Measurements from ENCODE around the gene ITGB1BP1. TPM values are rescaled to one million over a fixed set of nuclear protein-coding genes. Genes with fewer than 3 reads are reported as not detected.

Gene ITGB1BP1
- total and polyA plus RNA-seq, 8 donors = 10.8 to 55.4 (median 22.7) TPM

GRCh38 chr2:9430316-9431293 is 7.3 kb upstream of the ITGB1BP1 start:
- 53 to 61% methylated on average over 2 of the region's 2 CpGs for WGBS, 2 donors
- FAIRE-seq = no peak
- H3K27me3 ChIP-seq = no peaks in the 10 kb centered on the region
- H3K4me1 ChIP-seq = no peaks in the 10 kb centered on the region
- DNase-seq = no peak
- no peak for TF ChIP-seq CTCF (IDR thresholded peaks at IDR 0.05)
- no peaks in the 10 kb centered on the region for H3K9me3 ChIP-seq
- H3K36me3 ChIP-seq = peaks cover 0 to 33% (median 23%) of the 10 kb centered on the region in 3 donors
- no peak overlapping the region for H3K27ac ChIP-seq
- ATAC-seq = no peak
- no peak overlapping the region for H3K4me3 ChIP-seq
- intact Hi-C loops (cut with DNase I) = no loop called here

DNA sequence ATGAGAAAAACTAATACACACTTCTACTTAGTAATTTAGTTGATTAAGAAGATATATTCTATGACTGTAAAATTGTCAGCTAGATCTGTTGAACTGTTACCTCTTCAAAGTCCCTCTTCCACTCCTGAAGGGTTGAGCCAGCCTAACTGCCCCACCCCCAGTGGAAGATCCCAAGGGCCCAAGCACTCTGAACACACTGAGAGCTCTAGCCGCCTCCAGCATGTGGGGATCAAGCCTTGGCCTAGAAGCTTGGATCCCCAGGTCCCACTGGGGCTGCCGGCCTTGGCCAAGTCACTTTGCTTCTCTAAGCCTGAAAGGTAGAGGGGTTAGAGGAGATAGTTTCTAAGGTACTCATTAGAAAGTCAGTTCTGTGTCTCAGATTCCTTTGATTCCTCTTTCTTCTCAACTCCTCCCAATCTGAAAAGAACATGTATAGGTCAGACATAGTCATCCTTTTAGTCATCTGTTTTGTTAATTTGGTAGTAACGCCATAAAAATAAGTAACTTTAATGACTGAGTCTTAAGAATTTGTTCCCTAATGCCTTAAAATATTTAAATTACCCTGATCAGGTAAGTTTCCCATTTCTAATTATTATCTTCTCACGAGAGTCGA is 5.7 kb upstream of the ITGB1BP1 start:
- DNase-seq (no peak), FAIRE-seq (no peak), ATAC-seq (no peak)
- no peaks in the 10 kb centered on the region for H3K27me3 ChIP-seq
- intact Hi-C loops (cut with DNase I) = no loop called here
- peaks cover 6 to 8% (median 6%) of the 10 kb centered on the region in 3 donors for H3K4me1 ChIP-seq
- WGBS, 2 donors = 75 to 83% methylated on average over 5 of the region's 5 CpGs
- H3K36me3 ChIP-seq = peaks cover 0 to 33% (median 23%) of the 10 kb centered on the region in 3 donors
- no peak overlapping the region for H3K4me3 ChIP-seq
- H3K9me3 ChIP-seq = no peaks in the 10 kb centered on the region
- TF ChIP-seq CTCF (IDR thresholded peaks at IDR 0.05) = no peak
- H3K27ac ChIP-seq = no peak overlapping the region

DNA sequence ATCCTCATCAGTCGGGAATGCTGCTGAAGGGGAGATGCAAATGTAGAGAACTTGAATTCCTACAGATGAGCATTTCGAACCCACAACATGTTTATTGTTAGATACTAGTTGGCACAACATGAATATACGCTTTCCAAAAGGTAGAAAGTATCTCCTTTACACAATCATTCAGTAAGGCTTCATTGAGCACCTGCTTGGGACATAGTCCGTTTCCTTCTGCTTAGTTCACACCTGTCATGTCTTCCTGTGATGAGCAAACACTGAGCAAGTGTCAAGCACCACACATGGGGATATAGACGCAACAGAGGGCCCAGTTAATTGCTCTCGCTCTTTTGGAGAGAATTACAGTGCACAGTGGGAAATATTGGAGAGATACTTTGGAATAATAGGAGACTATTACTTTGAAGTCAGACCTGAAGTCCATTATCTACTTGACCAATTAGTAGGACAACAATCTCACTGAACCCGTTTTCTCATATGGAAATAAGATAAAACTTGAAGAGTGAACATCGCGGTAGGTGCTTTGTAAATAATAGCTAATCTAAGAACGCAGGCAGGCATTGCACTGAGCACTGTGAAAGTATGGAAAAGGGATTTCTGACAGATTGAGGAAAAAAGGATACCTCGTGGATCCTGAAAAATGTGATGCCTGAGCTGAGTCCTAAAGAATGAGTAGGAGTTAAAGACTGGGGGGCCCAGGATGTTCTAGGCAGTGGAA is 1.3 kb upstream of the ITGB1BP1 start:
- Histone ChIP-seq H3K4me3 (peak overlapping the region in 3 of 4 donors; percentile 76 to 93 (median 87)), H3K27me3 (no peaks in the 10 kb centered on the region), H3K27ac (no peak overlapping the region), H3K36me3 (peaks cover 0 to 3% (median 0%) of the 10 kb centered on the region in 3 donors), H3K9me3 (no peaks in the 10 kb centered on the region), H3K4me1 (peaks cover 6 to 11% (median 6%) of the 10 kb centered on the region in 3 donors)
- no peak for FAIRE-seq
- no peak for ATAC-seq
- no peak for DNase-seq
- intact Hi-C loops (cut with DNase I) = no loop called here
- WGBS, 2 donors = 28 to 36% methylated on average over 11 of the region's 11 CpGs
- TF ChIP-seq CTCF (IDR thresholded peaks at IDR 0.05) = no peak

DNA sequence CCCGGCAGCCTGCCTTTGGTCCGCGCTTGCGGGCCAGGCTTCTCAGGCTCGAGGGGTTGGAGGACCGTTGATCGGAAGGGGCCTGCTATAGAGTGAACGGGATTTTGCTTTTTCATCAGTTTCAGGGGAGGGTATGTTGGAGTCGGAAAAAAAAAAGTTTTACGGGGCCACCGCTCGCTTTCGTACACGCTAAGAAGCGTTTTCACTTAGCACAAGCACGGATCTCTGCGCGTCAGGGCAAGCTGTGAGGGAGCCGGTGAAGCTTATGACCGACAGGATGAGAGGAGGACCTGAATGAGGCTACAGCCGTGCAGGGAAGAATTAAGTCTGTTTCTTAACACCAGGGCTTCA is 569 bp upstream of the ITGB1BP1 start:
- intact Hi-C loops (cut with DNase I) = no loop called here
- Histone ChIP-seq H3K4me3 (peak overlapping the region; percentile 76 to 93 (median 88)), H3K36me3 (no peaks in the 10 kb centered on the region), H3K4me1 (peaks cover 6 to 11% (median 6%) of the 10 kb centered on the region in 3 donors), H3K27me3 (no peaks in the 10 kb centered on the region), H3K9me3 (no peaks in the 10 kb centered on the region), H3K27ac (peak overlapping the region in 3 of 4 donors; percentile 57 to 78 (median 72))
- TF ChIP-seq CTCF (IDR thresholded peaks at IDR 0.05) = no peak
- no peak for DNase-seq
- 0 to 1% methylated on average over 21 of the region's 21 CpGs for WGBS, 2 donors
- ATAC-seq = peak in 3 of 4 donors; percentile 4 to 23 (median 12)
- no peak for FAIRE-seq

Measured in pancreas (tissue), 10 donors.